ENCODE results near the gene NNAT.
A peak's percentile ranks its signal among the peaks of the same experiment; 100 is the strongest.

NNAT gene

DNA sequence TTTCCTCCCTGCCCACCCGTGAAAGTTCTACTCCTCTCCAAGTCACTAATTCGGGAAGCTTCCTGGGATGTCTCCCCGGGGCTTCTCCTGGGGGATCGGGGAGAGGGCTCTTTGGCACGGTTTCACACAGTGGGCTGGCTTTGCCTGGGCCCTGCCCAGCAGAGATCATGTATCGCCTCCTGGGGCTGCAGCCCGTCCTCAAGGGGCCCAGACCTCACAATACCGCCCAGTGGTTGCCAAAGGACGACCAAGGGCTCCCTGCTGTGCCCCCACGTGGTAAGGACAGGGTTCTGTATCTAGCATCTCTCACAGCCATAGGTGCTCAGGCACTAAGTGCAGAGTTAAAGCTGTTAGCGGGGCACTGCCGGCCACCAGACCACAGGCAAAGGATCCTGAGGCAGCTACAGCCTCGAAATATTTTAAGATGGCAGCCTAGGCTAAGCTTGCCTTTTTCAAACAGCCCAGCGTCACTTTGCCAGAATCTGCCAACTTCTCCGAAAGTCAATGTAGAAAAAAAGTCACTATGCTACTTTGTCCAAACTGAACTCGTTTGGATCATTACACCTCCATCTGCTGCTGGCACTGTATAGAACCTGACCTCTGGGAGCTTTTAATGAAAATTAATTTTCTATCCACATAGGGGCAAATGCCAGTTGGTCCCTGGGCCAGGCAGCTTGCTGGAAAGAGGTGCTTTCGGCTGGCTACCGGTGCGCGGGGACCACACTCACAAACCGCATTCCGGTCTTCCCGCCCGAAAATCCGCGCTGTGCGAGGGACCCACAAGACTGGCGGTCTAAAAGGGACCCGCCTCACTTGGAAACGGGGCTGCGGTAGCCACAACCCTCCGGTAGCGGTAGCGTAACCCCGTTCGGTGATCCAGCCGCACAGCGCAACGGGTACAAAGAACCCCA lies 1.3 kb upstream of the NNAT start:
- DNase-seq (ENCODE audit: low read depth): no peak
- TF ChIP-seq, protein P1, sequence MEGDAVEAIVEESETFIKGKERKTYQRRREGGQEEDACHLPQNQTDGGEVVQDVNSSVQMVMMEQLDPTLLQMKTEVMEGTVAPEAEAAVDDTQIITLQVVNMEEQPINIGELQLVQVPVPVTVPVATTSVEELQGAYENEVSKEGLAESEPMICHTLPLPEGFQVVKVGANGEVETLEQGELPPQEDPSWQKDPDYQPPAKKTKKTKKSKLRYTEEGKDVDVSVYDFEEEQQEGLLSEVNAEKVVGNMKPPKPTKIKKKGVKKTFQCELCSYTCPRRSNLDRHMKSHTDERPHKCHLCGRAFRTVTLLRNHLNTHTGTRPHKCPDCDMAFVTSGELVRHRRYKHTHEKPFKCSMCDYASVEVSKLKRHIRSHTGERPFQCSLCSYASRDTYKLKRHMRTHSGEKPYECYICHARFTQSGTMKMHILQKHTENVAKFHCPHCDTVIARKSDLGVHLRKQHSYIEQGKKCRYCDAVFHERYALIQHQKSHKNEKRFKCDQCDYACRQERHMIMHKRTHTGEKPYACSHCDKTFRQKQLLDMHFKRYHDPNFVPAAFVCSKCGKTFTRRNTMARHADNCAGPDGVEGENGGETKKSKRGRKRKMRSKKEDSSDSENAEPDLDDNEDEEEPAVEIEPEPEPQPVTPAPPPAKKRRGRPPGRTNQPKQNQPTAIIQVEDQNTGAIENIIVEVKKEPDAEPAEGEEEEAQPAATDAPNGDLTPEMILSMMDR (IDR thresholded peaks at IDR 0.05; ENCODE audit: control insufficient read depth, extremely low read depth, insufficient read depth): peak; percentile 42
- peak overlapping the region; percentile 40 for H3K4me3 ChIP-seq (ENCODE audit: low read depth, low read length)

DNA sequence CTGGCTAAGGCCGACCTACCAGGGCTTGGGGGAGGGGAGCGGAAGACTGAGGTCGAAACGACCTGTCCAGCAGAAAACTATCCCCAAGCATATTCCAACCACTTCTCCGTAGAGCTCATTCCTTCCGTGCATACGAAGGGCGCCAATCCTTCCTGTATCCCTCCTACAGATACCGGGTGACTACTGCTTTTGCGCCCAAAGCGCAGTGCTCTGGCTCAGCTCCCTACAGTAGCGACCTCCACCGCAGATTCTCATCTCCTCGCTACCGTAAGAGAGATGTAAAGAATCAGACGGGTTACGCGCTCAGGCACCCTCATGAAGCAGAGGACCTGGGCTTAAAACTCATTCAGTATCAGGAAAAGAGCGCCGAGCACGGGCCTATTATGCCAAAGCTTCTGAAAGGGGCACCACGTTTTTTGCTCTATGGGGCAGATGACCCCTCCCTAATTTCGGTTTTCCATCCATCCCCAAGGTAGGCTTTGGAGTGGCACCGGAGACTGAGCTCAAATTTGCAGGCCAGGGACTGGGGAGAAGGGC lies 563 bp upstream of the NNAT start:
- TF ChIP-seq, protein P1 (IDR thresholded peaks at IDR 0.05; ENCODE audit: control insufficient read depth, extremely low read depth, insufficient read depth): no peak
- H3K4me3 ChIP-seq (ENCODE audit: low read depth, low read length): no peak overlapping the region
- DNase-seq (ENCODE audit: low read depth): no peak

DNA sequence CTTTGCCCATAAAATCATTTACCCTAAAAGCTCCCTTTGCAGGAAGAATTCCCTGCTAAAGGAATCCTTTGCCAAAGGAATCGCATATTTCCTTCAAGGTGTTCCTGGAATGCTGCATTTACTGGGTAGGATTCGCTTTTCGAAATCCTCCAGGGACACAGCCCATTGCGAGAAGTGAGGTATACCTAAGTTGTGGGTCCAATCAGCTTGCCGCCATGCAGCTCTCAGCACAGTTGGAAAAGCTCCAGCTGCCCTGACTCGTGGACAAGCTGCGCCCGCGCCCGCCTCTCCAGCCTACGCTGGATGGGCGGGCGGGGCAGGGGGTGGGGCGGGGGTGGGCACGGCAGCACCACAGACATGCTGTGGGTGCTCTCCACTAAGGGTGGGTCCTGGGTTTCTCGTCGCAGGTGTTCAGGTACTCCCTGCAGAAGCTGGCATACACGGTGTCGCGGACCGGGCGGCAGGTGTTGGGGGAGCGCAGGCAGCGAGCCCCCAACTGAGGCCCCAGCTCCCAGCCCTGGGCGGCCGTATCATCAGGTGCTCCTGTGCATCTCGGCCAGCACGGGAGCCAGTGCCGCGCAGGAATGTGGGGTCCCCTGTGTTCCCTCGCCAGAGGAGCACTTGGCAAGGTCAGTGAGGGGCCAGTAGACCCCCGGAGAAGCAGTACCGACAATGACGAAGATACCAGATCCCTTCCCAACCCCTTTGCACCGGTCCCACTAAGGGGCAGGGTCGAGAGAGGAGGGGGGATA lies 1.4 kb downstream of the NNAT start:
- no peak for DNase-seq (ENCODE audit: low read depth)
- TF ChIP-seq, protein P1 (IDR thresholded peaks at IDR 0.05; ENCODE audit: control insufficient read depth, extremely low read depth, insufficient read depth): no peak
- no peak overlapping the region for H3K4me3 ChIP-seq (ENCODE audit: low read depth, low read length)

DNA sequence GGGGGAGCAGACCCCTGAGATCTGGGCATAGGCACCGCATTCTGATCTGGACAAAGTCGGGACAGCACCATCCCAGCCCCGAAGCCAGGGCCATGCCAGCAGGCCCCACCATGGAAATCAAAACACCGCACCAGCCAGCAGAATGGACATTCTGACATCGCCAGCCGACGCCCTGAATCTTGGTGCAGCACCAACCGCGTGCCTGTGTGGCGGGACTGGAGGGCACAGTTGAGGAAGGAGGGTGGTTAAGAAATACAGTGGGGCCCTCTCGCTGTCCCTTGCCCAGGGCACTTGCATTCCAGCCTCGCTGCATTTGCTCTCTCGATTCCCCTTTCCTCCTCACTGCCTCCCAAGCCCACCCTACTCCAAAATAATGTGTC lies 2.0 kb downstream of the NNAT start:
- no peak for DNase-seq (ENCODE audit: low read depth)
- no peak overlapping the region for H3K4me3 ChIP-seq (ENCODE audit: low read depth, low read length)
- TF ChIP-seq, protein P1 (IDR thresholded peaks at IDR 0.05; ENCODE audit: control insufficient read depth, extremely low read depth, insufficient read depth): no peak

DNA sequence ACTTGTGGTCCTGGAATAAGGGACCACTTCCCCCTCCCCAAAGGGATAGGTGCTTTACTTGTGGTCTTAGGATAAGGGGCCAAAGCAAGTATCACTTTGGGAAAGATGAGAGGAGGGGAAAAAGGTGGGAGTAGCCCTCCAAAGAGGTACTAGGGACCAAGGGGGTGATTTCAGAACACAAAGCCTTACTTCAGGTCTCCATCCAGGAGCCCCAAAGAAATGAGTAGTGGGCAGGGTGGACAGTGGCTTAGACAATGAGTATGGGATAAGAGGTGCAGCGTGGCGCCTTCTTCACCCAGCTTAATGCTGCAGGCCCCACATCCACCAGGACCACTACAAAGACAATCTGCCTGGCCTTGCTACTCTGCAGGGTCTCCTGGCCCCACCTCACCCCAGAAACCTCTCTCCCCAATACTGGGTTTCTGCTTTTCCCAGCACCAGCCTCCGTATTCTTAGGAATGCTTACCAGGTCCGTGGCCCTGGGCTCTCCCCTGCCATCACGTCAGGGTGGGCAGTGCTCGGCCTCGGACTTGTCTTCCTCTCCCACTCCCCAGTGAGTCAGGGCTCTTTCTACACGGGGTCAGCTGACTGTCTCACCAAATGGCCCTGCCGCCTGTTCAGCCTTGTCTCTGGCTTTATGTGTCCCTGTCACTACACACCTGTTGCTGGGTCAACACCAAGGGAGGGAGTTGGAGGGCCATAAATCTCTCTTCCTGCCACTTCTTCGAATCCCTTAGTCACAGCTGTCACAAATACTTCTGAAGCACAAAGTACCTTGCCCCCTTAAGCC lies 3.1 kb downstream of the NNAT start:
- H3K4me3 ChIP-seq (ENCODE audit: low read depth, low read length): no peak overlapping the region
- no peak for DNase-seq (ENCODE audit: low read depth)
- TF ChIP-seq, protein P1 (IDR thresholded peaks at IDR 0.05; ENCODE audit: control insufficient read depth, extremely low read depth, insufficient read depth): no peak

DNA sequence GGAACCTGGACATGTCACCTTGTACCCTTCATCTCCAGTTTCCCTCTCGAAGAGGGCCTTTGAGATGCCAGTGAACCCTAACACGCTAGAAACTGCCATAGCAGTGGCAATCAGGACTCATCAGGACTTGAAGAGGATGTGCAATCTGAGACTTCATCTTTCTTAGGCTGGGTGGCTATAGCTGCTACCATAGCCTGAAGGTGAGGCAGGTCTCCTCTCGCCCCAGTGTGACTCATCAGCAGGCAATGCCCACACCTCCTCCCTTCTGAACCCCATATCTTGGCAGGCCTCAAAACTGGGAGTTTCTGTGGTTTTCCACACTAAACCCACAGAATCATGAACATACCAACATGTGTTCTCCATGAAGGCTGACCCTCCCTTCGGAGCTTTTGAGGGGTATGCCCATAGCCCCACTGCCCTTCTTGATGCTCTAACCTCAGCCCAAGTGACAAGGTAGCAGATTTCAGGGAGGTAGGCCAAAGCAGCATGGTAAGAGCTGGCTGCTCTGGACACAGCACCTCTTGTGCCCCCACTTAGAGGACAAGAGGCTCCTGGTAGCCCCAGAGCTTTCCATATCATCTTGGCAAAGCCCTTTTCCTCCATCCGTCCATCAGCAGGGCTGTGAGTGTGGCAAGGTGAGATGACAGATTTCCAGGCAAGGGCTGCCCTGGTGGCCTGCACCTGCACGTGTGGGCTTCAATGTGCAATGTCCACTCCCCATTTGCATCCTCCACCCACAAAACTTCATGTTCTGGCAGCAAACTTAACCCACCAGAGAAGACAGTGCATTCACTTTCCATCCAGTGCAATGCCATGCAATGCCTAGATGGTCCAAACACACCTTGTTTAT lies 4.0 kb downstream of the NNAT start:
- DNase-seq (ENCODE audit: low read depth): no peak
- H3K4me3 ChIP-seq (ENCODE audit: low read depth, low read length): no peak overlapping the region
- TF ChIP-seq, protein P1 (IDR thresholded peaks at IDR 0.05; ENCODE audit: control insufficient read depth, extremely low read depth, insufficient read depth): no peak

All from LNCaP clone FGC (cell line).